ENCODE data around the gene KCTD3.

The KCTD3 gene

GRCh38 chr1:215566556-215567490, at the start of gene KCTD3:
Gene KCTD3, plus strand, starts transcription at chr1:215567304. Its CDS starts 382 bp downstream, at chr1:215567686.
- in situ Hi-C loops (cut with HindIII; ENCODE audit: low sequenced_read_pairs) = no loop called here

- in situ Hi-C loops (cut with HindIII; ENCODE audit: low sequenced_read_pairs) = no loop called here
These were observed 49.6 kb upstream of the KCTD3 start for GRCh38 chr1:215517441-215517891.

GRCh38 chr1:215518594-215518993, 48.5 kb upstream of the KCTD3 start:
- in situ Hi-C loops (cut with HindIII; ENCODE audit: low sequenced_read_pairs) = no loop called here

- in situ Hi-C loops (cut with HindIII; ENCODE audit: low sequenced_read_pairs) = no loop called here
These were observed 45.8 kb upstream of the KCTD3 start for GRCh38 chr1:215521279-215521678.

GRCh38 chr1:215523128-215523861, 43.8 kb upstream of the KCTD3 start:
- in situ Hi-C loops (cut with HindIII; ENCODE audit: low sequenced_read_pairs) = no loop called here

- in situ Hi-C loops (cut with HindIII; ENCODE audit: low sequenced_read_pairs) = no loop called here
These were observed 43.2 kb upstream of the KCTD3 start for GRCh38 chr1:215523906-215524305.

- in situ Hi-C loops (cut with HindIII; ENCODE audit: low sequenced_read_pairs) = loop anchor here (25.0 kb wide), 1 partner anchor 864 kb away; no protein-coding TSS in a partner anchor
These were observed 40.8 kb upstream of the KCTD3 start for GRCh38 chr1:215526147-215526845.

- in situ Hi-C loops (cut with HindIII; ENCODE audit: low sequenced_read_pairs) = loop anchor here (25.0 kb wide), 1 partner anchor 864 kb away; no protein-coding TSS in a partner anchor
These were observed 40.3 kb upstream of the KCTD3 start for GRCh38 chr1:215526846-215527151.

GRCh38 chr1:215529111-215529510, 38.0 kb upstream of the KCTD3 start:
- in situ Hi-C loops (cut with HindIII; ENCODE audit: low sequenced_read_pairs) = loop anchor here (25.0 kb wide), 1 partner anchor 867 kb away; no protein-coding TSS in a partner anchor

- in situ Hi-C loops (cut with HindIII; ENCODE audit: low sequenced_read_pairs) = loop anchor here (25.0 kb wide), 1 partner anchor 867 kb away; no protein-coding TSS in a partner anchor
These were observed 37.5 kb upstream of the KCTD3 start for GRCh38 chr1:215529571-215529970.

GRCh38 chr1:215530401-215530984, 36.6 kb upstream of the KCTD3 start:
- in situ Hi-C loops (cut with HindIII; ENCODE audit: low sequenced_read_pairs) = loop anchor here (25.0 kb wide), 1 partner anchor 868 kb away; no protein-coding TSS in a partner anchor

- in situ Hi-C loops (cut with HindIII; ENCODE audit: low sequenced_read_pairs) = loop anchor here (25.0 kb wide), 1 partner anchor 878 kb away; no protein-coding TSS in a partner anchor
These were observed 27.1 kb upstream of the KCTD3 start for GRCh38 chr1:215539803-215540570.

- in situ Hi-C loops (cut with HindIII; ENCODE audit: low sequenced_read_pairs) = loop anchor here (25.0 kb wide), 1 partner anchor 880 kb away; no protein-coding TSS in a partner anchor
These were observed 24.8 kb upstream of the KCTD3 start for GRCh38 chr1:215542301-215542700.

- in situ Hi-C loops (cut with HindIII; ENCODE audit: low sequenced_read_pairs) = loop anchor here (25.0 kb wide), 1 partner anchor 881 kb away; no protein-coding TSS in a partner anchor
These were observed 23.9 kb upstream of the KCTD3 start for GRCh38 chr1:215543191-215543606.

- in situ Hi-C loops (cut with HindIII; ENCODE audit: low sequenced_read_pairs) = loop anchor here (25.0 kb wide), 1 partner anchor 882 kb away; no protein-coding TSS in a partner anchor
These were observed 23.3 kb upstream of the KCTD3 start for GRCh38 chr1:215543806-215544205.

- in situ Hi-C loops (cut with HindIII; ENCODE audit: low sequenced_read_pairs) = loop anchor here (25.0 kb wide), 1 partner anchor 882 kb away; no protein-coding TSS in a partner anchor
These were observed 22.5 kb upstream of the KCTD3 start for GRCh38 chr1:215544566-215544965.

- in situ Hi-C loops (cut with HindIII; ENCODE audit: low sequenced_read_pairs) = loop anchor here (25.0 kb wide), 1 partner anchor 883 kb away; no protein-coding TSS in a partner anchor
These were observed 22.0 kb upstream of the KCTD3 start for GRCh38 chr1:215545096-215545495.

GRCh38 chr1:215547011-215547410, 20.1 kb upstream of the KCTD3 start:
- in situ Hi-C loops (cut with HindIII; ENCODE audit: low sequenced_read_pairs) = loop anchor here (25.0 kb wide), 1 partner anchor 885 kb away; no protein-coding TSS in a partner anchor

- in situ Hi-C loops (cut with HindIII; ENCODE audit: low sequenced_read_pairs) = no loop called here
These were observed 15.3 kb upstream of the KCTD3 start for GRCh38 chr1:215551806-215552205.
